Renal cortical epithelial cell (primary cell): ENCODE results near the gene RANBP1. TPM values are rescaled to one million over a fixed set of nuclear protein-coding genes. Genes with fewer than 3 reads are reported as not detected.
"Not testable (repeated sequence)": the region's sequence is repeated elsewhere in the genome, so short reads cannot be mapped to it uniquely, and the experiment has no call there.

Experiments
- DNase-seq: peaks from one replicate; pipeline ENCODE4 v3.0.0-alpha.2; 2011; ENCODE audit warnings: low read depth
- total RNA-seq: library from RNA; depleted of rRNA; stranded (reverse); fragments of >200 nt; gene quantifications from 2 replicates; pipeline ENCODE4 v1.2.3, GENCODE V29; 2014

The RANBP1 gene
- total RNA-seq, 1 donor from 2014 or later: 173 TPM

DNA sequence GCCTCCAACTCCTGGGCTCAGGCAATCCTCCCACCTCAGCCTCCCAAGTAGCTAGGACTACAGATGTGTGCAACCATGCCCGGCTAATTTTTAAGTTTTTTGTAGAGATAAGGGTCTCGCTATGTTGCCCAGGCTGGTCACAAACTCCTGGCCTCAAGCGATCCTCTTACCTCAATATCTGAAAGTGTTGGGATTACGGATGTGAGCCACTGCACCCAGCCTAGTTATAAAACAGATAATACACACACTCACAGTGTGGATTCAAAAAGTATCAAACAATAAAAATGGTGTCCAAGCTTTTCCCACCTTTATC lies 35.3 kb downstream of the RANBP1 start:
- no peak for DNase-seq

DNA sequence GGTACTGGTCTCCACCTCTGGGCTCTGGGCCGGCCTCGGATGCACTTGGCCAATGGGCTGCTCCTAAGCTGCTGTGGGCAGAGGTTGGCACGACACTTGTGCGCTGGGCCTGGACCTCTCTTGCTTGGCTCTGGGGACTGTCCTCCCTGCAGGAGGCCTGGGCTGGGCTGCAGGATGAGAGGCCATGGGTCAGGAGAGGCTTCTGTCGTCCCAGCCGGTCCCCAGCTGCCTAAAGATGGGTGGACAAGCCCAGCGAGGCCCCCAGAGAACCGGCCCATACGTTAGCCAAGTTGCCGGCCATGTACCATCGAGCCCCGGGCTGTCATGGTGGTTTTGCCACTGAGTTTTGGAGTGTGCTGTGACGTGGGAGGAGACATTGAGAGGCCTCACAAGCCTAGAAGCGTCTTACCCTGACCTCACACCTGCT lies 36.6 kb downstream of the RANBP1 start:
- DNase-seq: no peak

DNA sequence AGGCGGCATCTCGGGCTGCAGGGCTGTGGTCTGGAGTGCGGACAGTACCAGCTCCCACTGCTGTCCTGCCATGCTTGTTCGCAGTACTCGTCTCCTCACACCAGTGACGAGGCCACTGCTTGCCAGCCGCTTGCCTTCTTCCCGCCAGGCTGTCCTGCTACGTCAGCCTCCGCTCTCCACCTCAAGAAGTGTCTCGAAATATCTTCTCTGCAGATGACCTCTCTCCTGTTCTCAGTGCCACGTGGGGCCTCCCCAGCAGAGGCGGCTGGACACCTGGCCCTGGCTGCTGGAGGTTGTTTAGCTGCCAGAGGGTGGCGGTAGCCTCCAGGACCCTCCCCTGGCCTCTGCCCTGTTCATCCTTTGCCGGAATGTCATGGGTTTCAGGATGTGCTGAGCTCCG lies 38.0 kb downstream of the RANBP1 start:
- DNase-seq: no peak

DNA sequence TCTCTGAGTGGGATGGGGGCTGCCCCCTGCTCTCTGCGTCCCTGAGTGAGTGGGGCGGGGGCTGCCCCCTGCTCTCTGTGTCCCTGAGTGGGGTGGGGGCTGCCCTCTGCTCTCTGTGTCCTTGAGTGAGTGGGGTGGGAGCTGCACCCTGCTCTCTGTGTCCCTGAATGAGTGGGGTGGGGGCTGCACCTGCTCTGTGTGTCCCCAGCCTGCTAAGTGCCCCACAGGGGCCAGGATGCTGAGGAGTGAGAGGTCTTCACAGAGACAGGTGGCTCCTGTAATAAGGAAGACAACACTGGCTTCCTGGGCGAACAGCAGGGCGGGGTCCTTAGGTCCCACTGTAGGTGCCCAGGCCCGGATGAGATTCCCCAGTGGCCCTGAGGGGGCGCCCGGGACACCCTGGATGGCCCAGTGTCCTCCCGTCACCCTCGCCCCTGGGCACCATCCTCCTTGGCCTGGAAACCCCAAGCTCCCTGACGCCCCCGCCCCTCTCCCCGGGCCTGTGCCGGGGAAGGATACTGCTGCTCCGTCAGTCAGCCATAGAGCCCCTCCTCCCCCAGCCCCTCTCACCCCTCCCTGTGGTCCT lies 38.8 kb downstream of the RANBP1 start:
- no peak for DNase-seq

DNA sequence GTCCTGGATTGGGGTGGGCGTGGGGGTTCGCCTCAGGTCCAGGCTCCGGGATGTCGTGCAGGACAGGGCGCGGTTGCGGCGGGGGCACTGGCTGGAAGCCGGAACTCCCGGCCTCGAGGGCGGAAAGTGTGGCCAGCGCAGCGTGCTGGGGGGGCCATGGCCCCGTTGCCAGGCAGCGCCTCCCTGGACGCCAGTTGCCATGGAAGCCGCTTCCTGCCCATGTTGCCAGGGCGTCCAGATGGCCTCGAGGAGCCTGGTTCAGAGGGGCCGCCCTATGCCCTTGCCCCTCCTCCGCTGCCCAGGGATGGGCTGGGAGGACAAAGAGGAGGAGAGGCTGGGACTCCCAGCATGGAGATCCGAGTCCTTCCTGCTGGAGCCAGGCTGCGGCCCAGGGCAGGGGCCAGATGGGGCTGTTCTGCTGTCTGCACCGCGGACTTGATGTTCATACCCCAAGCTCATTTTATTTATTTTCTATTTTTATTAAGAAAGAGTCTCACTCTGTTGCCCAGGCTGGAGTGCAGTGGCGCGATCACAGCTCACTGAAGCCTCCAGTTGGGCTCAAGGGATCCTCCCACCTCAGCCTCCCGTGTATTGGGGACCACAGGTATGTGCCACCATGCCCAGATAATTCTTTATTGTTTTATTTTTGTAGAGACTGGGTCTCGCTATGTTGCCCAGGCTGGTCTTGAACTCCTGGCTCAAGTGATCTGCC lies 39.6 kb downstream of the RANBP1 start:
- no peak for DNase-seq

DNA sequence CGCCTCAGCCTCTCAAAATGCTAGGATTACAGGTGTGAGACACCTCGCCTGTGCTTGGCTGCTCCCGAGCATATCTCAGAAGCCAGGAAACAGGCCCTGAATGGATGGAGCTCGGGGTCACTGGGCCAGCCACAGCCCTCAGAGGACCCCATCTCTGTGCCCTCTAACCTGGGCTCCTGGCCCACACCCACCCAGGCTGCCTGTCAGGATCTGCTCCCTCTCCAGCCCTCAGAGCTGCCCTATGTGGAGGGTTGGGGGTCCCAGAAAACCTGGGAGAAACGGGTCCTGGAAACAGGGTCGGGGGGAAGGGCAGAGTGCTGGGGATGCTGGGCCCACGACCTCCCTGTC lies 40.1 kb downstream of the RANBP1 start:
- DNase-seq: no peak

DNA sequence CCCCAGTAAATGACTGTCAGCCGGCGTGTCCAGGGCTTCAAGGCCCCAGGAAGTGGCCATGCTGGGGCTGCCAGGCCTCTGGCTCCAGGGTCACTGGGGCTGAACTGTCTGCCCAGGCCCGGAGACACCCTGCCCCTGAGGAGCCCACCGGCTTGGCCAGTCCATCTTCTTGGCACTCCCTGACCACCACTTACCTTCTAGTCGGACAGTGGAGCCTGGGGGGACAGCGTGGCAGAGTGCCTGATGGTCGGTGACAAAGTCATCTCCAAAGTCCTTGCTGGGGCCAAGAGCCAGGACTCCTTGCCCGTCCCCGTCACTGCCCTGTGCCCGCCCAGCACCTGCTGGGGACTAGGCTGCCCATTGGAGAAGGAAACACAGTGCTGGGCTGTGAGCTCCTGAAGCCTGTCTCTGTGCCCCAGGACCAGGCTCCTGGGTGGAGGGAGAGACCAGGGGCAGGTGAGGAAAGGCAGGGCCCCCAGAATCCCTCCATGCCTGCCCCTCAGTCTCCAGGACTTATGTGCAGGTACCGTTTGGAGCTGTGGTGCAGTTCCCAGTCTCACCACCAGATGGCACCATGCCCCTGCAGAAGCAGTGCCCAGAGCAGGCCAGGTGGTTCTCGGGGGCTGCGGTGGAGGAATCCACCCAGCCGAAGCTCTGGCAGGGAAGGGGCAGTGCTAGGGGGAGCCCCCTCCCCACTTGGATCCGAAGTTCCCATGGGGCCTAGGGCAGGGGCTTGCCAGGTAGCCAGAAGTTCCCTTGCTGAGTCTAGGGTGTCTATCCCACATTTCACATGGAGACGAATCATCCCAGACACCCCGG lies 40.9 kb downstream of the RANBP1 start:
- peak; percentile 51 for DNase-seq

DNA sequence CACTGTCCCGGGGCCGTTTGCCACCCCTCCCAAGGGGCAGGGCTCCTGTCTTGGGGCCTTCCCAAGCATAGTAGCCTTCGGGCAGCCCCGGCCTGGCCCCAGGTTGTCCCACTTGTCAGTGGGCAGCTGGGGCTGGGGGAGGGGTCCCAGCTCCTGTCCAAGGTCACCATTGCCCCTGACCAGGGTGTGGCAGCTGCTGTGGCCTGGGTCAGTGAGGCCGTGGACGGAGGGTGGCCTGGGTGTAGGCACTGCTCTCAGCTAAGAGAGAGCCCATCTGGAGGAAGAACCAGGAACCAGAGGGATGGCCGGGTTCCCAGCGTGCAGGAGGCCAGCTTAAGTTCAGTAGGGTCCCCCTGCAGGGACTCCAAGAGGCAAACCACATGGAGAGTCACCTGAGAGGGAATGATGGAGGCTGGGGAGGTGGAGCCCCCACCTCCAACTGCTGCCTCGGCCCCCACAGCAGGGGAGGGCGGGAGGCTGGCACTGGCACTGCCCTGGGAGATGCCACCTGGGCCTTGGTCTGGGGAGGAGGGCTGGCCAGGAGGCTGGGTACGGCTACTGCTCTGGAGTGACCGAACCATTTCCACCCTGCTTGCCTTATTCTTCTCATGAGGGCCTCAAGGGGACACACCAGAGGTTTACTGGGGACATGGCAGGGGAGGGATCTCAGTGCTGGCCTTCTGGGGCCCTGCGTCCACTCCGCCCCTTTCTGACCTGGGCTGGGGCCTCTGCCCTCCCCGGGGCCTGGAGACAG lies 41.7 kb downstream of the RANBP1 start:
- DNase-seq: no peak

DNA sequence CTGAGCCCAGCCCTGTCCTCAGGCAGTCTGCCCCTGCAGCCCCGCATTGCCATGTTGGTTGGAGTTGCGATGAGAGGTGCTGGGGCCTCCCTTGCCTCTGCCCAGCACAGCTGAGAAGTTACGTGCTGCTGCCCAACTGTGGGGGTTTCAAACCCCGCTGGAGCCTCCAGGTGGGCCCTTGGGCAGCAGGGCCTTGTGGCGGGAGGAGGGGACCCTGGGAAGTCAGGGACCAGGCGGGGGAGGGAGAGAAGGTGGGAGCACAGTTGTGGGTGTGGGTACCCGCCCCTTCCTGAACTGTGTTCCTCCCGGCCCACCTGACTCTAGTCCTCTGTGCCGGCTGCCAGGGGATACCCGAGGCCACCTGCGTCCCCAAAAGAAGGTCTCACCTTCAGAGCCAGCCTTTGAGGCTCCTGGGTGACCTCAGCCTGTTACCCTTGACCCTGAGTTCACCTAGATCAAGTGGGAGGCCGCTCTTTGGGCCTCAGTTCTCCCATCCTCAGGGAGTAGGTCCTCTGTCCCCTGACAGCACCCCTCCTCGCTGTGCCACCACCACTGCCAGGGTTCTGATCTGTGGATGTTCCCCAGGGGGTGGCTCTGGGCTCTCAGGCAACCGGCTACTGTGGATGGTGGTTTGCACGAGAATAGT lies 42.6 kb downstream of the RANBP1 start:
- no peak for DNase-seq

DNA sequence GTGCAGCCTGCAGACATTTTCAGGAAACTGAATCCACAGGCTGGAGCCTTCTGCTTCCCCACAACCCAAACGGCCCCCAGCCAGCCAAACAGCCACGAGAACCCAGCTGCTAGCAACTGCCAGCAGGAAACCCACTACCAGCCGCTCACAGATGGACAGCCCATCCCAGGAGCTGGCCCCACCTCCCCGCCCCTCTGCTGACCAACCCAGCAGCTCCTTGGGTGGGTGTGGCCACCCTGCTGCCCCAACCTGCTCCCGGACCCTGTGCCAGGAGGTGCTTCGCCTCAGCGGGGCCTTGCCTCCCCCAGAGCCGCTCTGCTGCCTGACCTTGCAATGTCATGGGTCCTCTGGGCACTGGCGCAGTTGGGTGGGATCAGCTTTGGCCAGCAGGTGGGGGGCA lies 43.2 kb downstream of the RANBP1 start:
- DNase-seq: no peak

DNA sequence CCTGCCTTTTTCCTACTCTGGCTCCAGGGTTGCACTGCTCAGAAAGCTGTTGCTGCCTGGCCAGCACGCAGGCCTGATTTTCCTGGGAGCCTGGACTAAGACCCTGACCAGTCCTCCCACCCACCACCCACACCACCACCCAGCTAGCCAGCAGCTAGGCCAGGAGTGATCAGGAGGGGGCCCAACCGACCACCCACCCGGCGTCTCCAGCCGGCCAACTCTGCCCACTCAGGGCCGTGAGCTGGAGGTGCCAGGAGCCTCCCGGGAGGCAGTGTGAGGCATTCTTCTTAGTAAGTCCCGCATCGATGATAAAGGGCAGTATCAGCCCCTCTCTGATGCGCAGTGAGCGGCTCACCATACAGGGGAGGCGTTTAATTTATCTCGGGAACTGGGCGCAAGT lies 43.6 kb downstream of the RANBP1 start:
- DNase-seq: not testable (repeated sequence)

DNA sequence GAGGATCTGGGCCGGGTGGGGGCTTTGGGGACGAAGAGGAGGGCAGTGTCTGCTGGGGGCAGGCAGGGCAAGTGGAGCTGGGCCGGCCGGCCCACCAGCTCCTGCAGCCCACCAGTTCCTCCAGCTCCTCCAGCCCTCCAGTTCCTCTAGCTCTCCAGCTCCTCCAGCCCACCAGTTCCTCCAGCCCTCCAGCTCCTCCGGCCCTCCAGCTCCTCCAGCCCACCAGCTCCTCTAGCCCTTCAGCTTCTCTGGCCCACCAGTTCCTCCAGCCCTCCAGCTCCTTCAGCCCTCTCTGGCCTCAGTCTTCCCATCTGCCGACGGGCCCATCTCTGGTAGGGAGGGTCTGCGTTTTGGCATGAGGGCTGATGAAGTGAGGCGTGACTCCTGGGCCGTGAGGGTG lies 44.1 kb downstream of the RANBP1 start:
- no peak for DNase-seq

DNA sequence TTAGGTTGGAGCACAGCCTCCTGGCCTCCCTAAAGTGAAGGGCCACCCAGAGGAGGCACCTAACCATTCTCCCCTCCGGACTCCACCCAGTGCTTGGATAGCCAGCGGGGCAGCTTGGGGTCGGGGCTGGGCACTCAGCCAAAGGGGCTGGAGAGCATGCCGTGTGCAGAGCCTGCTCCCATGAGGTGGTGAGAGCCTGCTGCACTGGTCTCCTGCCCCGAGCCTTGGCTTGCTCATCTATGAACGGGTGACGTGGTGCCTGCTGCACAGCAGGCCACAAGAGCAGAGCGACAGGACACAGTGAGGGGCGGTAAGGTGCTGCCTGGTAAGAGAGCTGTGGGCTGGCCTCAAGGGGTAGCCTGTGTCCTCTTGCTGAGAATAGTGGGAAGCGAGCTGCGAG lies 49.0 kb downstream of the RANBP1 start:
- no peak for DNase-seq

DNA sequence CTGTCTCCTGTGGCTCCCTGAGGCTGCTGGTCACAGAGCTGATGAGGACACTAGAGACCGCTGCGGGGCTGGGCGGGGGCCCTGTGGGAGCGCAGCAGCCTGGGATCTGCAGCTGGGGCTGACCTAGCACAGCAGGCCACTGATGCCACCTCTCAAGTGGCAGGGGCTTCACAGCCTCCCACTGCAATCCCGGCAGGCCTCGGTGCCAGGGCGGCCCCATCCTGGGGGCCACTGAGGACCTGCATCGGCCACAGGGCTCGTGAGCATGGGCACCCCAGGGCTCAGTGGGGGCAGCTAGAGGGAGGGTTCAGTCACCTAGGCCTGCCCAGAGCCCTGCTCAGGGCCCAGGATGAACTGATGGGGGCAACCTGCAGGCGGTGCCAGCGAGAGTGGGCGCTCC lies 49.5 kb downstream of the RANBP1 start:
- no peak for DNase-seq

DNA sequence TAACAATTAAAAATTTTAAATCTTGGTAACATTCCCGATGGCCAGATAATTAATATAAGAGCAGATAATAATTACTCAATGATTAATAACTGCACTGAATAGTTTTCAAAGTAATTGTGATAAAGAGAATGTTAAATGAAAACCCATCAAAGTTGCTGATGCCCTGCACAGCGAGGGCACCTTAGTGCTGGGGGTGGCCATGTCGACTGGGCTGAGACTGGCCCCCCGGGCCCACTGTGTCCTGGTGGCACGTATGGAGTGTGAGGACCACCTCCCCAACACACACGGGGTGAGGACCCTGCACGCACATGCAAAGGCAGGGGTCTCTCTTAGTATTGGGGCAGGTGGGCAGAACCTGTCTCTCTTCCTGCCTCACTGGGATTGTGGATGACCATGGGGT lies 50.0 kb downstream of the RANBP1 start:
- DNase-seq: no peak

DNA sequence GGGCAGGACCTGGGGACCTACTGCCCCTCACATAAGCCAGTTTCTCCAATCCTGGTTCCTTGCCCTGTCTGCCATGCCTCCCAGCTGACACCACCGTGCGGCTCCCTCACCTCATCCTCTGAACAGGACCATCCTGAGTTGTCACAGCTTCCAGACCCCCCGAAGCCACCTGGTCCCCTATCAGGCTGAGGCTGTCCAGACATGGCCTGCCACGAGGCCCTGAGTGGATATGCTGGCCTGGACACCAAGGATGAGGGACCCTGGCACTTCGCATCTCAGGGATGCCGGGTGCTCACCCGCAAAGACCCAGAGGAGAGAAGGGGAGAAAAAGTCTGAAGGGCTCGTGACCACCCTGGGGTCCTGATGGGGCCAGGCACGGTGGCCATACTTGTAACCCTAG lies 50.8 kb downstream of the RANBP1 start:
- DNase-seq: no peak

DNA sequence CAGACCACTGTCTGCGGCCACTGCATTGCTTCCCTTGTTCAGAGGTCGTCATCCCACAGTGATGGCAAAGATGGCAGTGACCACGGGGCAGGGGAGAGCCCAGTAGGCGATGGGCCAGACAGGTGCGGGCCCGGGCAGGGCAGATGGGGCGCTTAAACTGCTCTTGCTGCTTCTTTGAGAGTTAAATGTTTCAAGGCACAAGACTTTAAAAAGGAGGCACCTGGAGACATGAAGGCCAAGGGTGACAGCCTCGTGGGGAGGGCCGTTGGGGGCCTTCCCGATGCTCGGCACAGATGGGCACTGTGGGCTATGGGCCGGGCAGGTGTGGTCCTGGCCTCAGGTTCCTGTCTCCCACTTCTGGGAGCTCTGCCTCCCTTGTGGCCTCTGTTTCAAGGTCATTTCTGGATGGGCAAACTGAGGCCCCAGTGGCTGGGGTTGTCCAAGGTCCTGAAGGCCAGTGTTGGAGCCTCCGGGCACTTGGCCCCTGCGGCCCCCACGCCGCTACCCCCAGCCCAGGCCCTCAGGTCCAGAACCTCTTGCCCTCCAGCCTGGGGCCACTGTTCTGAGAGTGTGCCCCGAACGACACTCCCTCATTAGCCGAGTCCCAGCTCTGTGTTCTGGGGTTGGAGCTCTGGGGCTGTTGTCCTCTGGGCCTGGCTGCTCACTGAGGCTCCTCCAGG lies 51.9 kb downstream of the RANBP1 start:
- no peak for DNase-seq

DNA sequence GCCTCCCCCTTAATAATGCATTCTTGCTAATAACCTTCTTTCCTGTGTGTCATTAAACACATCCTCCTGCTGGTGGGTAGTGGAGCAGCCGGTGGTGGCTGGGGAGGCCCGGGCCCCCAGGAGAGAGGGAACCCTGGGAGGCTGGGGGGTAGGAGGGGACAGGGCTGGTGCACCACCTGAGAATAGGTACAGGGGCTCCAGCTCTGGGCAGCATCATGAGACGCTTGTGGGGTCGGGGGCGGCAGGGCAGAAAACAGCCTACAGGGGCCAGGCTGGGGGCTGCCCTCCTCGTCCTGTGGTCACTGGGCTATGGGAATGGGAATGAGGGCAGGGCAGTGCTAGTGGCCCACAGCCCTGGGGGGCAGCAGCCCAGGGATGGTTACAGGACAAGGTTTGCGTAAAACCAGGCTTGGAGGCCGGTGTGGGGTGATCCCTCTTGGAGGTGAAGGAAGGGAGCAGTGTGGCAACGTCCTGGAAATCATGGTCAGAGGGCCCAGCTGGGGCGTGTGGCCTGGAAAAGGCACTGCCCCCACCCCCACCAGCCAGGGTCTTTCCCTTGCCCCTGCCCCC lies 53.4 kb downstream of the RANBP1 start:
- DNase-seq: no peak

DNA sequence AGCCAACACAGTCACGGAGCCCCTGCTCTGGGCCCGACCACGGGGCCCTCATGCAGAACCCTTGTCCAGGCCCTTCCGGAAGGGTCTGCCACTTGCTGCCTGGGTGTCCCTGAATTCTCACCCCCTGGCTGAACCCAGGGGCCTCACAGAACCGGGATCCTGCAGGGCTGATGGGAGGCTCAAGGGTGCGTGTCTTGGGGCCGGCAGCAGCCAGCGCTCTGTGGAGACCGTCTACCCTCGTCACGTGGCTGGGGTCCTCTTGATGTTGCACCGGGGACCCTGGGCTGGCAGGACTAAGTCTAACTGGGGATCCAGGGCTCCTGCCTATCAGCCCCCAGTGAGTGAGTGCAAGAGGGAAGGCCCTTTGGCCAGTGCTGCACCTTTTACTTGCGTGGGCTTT lies 54.3 kb downstream of the RANBP1 start:
- DNase-seq: no peak

DNA sequence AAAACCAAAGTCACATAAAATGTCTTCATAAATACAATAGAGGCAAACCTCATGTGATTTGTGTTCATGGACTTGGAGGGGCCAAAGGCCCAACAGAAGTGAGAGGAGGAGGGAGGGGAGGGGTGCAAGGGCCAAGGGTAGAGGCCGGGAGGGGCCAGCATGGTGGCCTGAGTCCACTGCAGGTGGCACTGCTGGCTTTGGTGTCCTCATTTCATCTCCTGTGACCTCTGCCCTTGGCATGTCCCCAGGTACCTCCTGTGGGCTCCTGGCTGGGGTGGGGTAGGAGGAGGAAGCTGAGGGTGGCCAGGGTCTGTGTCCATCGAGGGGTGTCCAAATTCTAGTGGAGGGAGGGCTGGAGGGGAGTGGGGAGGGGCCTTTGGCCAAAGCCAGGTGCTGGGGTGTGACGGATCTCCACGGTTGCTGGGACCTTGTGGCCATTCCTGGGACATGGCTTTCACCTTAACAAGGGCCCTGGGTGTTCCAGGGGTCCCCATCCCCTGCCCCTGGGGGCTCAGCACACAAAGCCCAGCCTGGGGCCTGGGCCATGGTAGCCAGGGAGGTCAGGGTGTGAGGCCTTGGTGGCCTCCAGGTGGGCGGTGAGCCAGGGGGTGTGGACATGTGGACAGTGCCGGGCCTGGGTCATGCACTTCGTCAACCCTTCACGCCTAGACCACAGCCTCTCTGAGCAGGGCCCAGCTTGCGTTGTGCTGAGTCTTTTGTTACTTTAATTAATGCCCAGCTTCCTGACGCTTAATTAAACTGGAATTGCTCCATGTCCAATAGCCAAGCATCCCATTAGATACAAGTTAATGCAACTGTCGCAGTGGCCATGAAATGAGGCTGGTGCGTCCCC lies 55.6 kb downstream of the RANBP1 start:
- no peak for DNase-seq
